Esophagus squamous epithelium (tissue), 4 donors: ENCODE measurements around the gene WDR11.

ENCODE experiments used
- CTCF ChIP-seq, 6 experiments: fragments of 450-650 bp in 4 of 6; fragments of 200-600 bp in 2 of 6; sonication (generic) in 2 of 6; IDR thresholded peaks; one replicate each; pipeline ENCODE4 v1.5.1; 2016 to 2019; ENCODE audit warnings: antibody characterized with exemption in 6 of 6, mild to moderate bottlenecking in 4 of 6, moderate library complexity in 4 of 6
- POLR2A ChIP-seq, 4 donors: fragments of 450-650 bp; IDR thresholded peaks; one replicate each; pipeline ENCODE4 v1.6.1; 2017; ENCODE audit warnings: antibody characterized with exemption in 4 of 4, mild to moderate bottlenecking in 4 of 4, moderate library complexity in 3 of 4

- no peak for TF ChIP-seq POLR2A (IDR thresholded peaks at IDR 0.05)
- TF ChIP-seq CTCF (IDR thresholded peaks at IDR 0.05) = no peak
These were observed 40.2 kb downstream of the WDR11 start for GRCh38 chr10:120891365-120891764.
